Fibroblast of the conjunctiva (primary cell): ENCODE data around the gene MEGF10.

ENCODE experiments used
- DNase-seq: peaks from one replicate; pipeline ENCODE4 v3.0.0-alpha.2; 2010; ENCODE audit warnings: low read depth

The MEGF10 gene

GRCh38 chr5:127411381-127411780 is 120.8 kb downstream of the MEGF10 start:
- no peak for DNase-seq

GRCh38 chr5:127412698-127413097 is 122.1 kb downstream of the MEGF10 start:
- no peak for DNase-seq

- no peak for DNase-seq
Observed at GRCh38 chr5:127415034-127415433, 124.4 kb downstream of the MEGF10 start.

GRCh38 chr5:127416906-127417305 is 126.3 kb downstream of the MEGF10 start:
- no peak for DNase-seq

- no peak for DNase-seq
Observed at GRCh38 chr5:127417528-127417927, 126.9 kb downstream of the MEGF10 start.

- no peak for DNase-seq
Observed at GRCh38 chr5:127418367-127418766, 127.8 kb downstream of the MEGF10 start.

- DNase-seq, result no peak
Observed at GRCh38 chr5:127418974-127419682, 128.5 kb downstream of the MEGF10 start.

- no peak for DNase-seq
Observed at GRCh38 chr5:127419683-127420257, 129.2 kb downstream of the MEGF10 start.

- no peak for DNase-seq
Observed at GRCh38 chr5:127420758-127421157, 130.2 kb downstream of the MEGF10 start.

- DNase-seq, result no peak
Observed at GRCh38 chr5:127421471-127421870, 130.9 kb downstream of the MEGF10 start.

- DNase-seq, result no peak
Observed at GRCh38 chr5:127423173-127423798, 132.7 kb downstream of the MEGF10 start.

GRCh38 chr5:127425037-127425436 is 134.4 kb downstream of the MEGF10 start:
- DNase-seq, result no peak

GRCh38 chr5:127425868-127426267 is 135.3 kb downstream of the MEGF10 start:
- DNase-seq, result no peak

- no peak for DNase-seq
Observed at GRCh38 chr5:127426661-127427060, 136.1 kb downstream of the MEGF10 start.

GRCh38 chr5:127428276-127428675 is 137.7 kb downstream of the MEGF10 start:
- DNase-seq, result no peak

GRCh38 chr5:127428748-127429147 is 138.2 kb downstream of the MEGF10 start:
- no peak for DNase-seq

- DNase-seq, result no peak
Observed at GRCh38 chr5:127429928-127430327, 139.3 kb downstream of the MEGF10 start.

GRCh38 chr5:127430627-127431026 is 140.0 kb downstream of the MEGF10 start:
- no peak for DNase-seq

GRCh38 chr5:127431977-127432585 is 141.5 kb downstream of the MEGF10 start:
- no peak for DNase-seq

GRCh38 chr5:127433526-127433925 is 142.9 kb downstream of the MEGF10 start:
- no peak for DNase-seq

GRCh38 chr5:127434588-127434987 is 144.0 kb downstream of the MEGF10 start:
- DNase-seq, result no peak

- DNase-seq, result no peak
Observed at GRCh38 chr5:127435821-127436220, 145.2 kb downstream of the MEGF10 start.

GRCh38 chr5:127439644-127440043 is 149.0 kb downstream of the MEGF10 start:
- DNase-seq, result no peak
